ENCODE data around the gene EMX1.

EMX1 gene

DNA sequence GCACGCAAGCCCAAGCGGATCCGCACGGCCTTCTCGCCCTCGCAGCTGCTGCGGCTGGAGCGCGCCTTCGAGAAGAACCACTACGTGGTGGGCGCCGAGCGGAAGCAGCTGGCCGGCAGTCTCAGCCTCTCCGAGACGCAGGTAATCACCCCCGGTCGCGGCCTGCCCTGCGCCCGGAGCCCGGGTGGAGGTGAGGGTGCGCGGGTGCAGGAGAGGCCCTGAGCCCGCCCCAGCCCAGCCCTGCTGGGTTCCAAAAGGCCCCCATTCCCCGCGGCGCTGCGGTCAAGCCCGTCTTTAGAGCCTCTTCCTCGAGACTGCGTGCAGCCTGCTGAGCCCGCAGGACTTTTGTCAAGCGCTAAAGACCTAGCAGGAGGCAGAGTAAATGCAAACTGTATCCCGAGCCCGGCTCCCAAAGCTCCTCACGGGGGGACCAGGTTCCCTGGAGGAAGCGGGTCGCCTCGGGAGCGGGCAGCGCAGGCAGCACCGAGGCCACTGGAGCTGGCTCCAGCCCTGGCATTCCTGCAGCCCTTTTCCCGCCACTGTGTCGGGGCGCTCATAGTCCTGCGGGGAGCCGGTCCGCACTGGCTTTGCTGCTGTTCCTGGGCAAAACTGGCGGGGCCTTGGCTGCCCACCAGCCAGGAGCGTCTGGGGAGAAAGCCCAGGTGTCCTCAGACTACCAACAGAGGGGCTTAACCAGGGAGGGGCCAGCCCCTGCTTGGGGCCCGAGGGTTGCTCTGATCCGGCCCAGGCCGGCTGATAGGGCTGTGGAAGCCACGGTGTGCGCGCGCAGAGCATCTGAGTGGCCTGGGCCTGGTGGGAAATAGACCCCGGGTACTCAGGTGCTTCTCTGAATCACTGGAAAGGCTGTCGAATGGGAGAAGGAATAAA lies 7.3 kb downstream of the EMX1 start:
- FAIRE-seq: no peak
- no peak for DNase-seq (ENCODE audit: insufficient read length, low spot score)

- FAIRE-seq: no peak
- DNase-seq (ENCODE audit: insufficient read length, low spot score): no peak
These were observed 8.1 kb downstream of the EMX1 start for GRCh38 chr2:72925328-72925943.

GRCh38 chr2:72926368-72926767 lies 9.0 kb downstream of the EMX1 start:
- DNase-seq (ENCODE audit: insufficient read length, low spot score) (no peak), FAIRE-seq (no peak)

- no peak for DNase-seq (ENCODE audit: insufficient read length, low spot score)
- no peak for FAIRE-seq
These were observed 9.6 kb downstream of the EMX1 start for GRCh38 chr2:72926811-72927465.

GRCh38 chr2:72927619-72928550 lies 10.6 kb downstream of the EMX1 start:
- FAIRE-seq (no peak), DNase-seq (ENCODE audit: insufficient read length, low spot score) (no peak)

- DNase-seq (ENCODE audit: insufficient read length, low spot score) (no peak), FAIRE-seq (no peak)
These were observed 11.7 kb downstream of the EMX1 start for GRCh38 chr2:72929010-72929409.

GRCh38 chr2:72931280-72931910 lies 14.1 kb downstream of the EMX1 start:
- DNase-seq (ENCODE audit: insufficient read length, low spot score) (peak; percentile 67), FAIRE-seq (no peak)

GRCh38 chr2:72932045-72932740 lies 14.9 kb downstream of the EMX1 start:
- DNase-seq (ENCODE audit: insufficient read length, low spot score): no peak
- FAIRE-seq: peak; percentile 78

- no peak for DNase-seq (ENCODE audit: insufficient read length, low spot score)
- no peak for FAIRE-seq
These were observed 15.5 kb downstream of the EMX1 start for GRCh38 chr2:72932805-72933204.

DNA sequence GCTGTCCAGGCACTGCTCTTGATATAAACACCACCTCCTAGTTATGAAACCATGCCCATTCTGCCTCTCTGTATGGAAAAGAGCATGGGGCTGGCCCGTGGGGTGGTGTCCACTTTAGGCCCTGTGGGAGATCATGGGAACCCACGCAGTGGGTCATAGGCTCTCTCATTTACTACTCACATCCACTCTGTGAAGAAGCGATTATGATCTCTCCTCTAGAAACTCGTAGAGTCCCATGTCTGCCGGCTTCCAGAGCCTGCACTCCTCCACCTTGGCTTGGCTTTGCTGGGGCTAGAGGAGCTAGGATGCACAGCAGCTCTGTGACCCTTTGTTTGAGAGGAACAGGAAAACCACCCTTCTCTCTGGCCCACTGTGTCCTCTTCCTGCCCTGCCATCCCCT lies 15.9 kb downstream of the EMX1 start:
- DNase-seq (ENCODE audit: insufficient read length, low spot score) (no peak), FAIRE-seq (no peak)

DNA sequence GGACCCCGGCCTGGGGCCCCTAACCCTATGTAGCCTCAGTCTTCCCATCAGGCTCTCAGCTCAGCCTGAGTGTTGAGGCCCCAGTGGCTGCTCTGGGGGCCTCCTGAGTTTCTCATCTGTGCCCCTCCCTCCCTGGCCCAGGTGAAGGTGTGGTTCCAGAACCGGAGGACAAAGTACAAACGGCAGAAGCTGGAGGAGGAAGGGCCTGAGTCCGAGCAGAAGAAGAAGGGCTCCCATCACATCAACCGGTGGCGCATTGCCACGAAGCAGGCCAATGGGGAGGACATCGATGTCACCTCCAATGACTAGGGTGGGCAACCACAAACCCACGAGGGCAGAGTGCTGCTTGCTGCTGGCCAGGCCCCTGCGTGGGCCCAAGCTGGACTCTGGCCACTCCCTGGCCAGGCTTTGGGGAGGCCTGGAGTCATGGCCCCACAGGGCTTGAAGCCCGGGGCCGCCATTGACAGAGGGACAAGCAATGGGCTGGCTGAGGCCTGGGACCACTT lies 16.4 kb downstream of the EMX1 start:
- DNase-seq (ENCODE audit: insufficient read length, low spot score): no peak
- no peak for FAIRE-seq

DNA sequence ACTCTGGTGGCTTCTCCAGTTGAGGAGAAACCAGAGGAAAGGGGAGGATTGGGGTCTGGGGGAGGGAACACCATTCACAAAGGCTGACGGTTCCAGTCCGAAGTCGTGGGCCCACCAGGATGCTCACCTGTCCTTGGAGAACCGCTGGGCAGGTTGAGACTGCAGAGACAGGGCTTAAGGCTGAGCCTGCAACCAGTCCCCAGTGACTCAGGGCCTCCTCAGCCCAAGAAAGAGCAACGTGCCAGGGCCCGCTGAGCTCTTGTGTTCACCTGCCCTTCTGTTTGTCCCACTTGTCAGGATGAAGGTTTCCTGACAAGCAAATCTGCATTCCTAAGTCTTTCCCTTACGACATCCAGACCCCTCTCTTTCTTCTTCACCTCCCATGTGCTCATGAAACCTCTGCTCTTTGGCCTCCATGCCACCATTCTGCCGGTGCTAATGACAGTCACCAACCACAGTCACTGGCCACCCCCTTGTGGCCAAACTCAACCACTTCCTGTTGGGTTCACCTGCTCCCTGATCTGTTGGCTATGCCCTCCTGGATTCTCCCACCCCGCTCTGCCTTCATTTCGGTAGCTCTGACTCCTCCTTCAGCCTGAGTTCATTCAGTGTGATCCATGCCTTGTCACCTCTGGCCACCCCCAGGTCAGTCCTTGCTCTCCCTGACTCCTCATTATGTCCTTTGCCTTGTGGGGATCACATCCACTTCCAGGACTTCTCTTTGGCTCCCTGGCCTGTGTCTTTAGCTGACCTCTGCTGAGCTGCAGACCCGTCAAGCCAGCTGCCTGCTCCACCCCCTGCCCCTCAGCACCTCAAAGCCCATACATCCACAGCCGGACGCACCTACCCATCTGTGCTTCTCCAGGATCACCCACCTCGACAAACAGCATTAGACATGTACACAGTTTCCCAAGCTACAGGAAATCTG lies 17.6 kb downstream of the EMX1 start:
- DNase-seq (ENCODE audit: insufficient read length, low spot score): no peak
- peak; percentile 78 for FAIRE-seq

GRCh38 chr2:72935611-72935957 lies 18.3 kb downstream of the EMX1 start:
- DNase-seq (ENCODE audit: insufficient read length, low spot score) (no peak), FAIRE-seq (no peak)

DNA sequence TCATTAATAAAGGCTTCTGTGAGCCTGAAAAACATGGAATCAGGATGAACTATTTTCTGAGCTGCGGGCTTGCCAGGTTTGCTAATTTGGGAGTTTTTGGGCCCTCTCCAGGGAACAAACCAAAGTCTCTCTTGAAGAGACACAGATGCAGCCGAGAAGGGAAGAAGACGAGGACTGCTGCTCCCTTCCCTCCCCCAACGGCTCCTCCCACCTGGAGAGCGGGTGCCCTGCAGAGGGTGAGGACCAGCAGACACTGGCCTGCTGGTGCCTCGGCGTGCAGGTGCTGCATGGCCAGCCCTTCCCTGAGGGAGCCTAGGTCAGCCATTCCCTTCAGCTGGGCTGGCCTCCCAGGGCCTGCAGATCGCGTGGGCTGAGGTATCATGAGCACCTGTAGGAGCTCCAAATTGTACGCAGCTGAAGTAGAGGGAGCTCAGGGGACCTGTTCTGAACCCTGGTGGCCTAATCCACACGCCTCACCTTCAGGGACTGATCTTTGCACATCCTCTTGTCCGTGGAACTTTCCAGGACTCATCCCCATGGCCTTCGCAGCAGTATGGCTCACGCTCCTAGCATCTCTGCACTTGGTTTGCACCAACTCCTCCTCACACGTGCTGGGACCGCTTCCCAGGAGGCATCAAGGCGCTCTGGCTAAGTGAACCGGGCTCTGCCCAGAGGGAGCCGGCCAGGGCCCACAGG lies 19.5 kb downstream of the EMX1 start:
- no peak for DNase-seq (ENCODE audit: insufficient read length, low spot score)
- FAIRE-seq: peak; percentile 74

DNA sequence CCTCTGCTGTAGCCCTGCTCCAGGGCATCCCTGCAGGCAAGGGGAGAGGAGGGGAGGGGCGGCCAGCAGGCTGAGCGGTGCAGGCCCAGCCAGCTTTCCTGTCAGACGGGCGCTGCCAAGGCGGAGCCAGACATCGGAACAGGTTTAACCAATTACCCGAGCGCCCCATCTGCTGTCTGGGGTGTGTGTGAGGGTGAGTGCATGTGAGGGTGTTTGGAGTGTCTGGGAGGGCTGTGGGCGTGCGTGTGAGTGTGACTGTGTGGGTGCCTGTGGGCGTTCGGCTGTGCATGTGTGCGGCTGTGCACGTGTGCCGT lies 20.0 kb downstream of the EMX1 start:
- DNase-seq (ENCODE audit: insufficient read length, low spot score): no peak
- FAIRE-seq: no peak

GRCh38 chr2:72938455-72938854 lies 21.1 kb downstream of the EMX1 start:
- FAIRE-seq (no peak), DNase-seq (ENCODE audit: insufficient read length, low spot score) (no peak)

GRCh38 chr2:72940361-72940760 lies 23.0 kb downstream of the EMX1 start:
- peak; percentile 51 for FAIRE-seq
- no peak for DNase-seq (ENCODE audit: insufficient read length, low spot score)

- FAIRE-seq (no peak), DNase-seq (ENCODE audit: insufficient read length, low spot score) (no peak)
These were observed 23.5 kb downstream of the EMX1 start for GRCh38 chr2:72940786-72941185.
